T follicular helper cell (primary cell): ENCODE measurements around the gene MAGEA8.
"Not testable (repeated sequence)": the region's sequence is repeated elsewhere in the genome, so short reads cannot be mapped to it uniquely, and the experiment has no call there.

Experiments used
- DNase-seq: peaks from one replicate; pipeline ENCODE4 v3.0.0-alpha.2; 2020; ENCODE audit warnings: low read depth
- total RNA-seq, 2 experiments: gene quantifications; one replicate each; lab custom pipeline; 2026; lab: John Stamatoyannopoulos, UW

MAGEA8 gene
- total RNA-seq: 0 reads per million in 2 experiments

- no peak for DNase-seq
These were observed at the start of gene MAGEA8 for GRCh38 chrX:149881081-149881711. MAGEA8 (plus strand) TSS chrX:149881183; CDS start chrX:149884273, 3,090 bp downstream.

- DNase-seq: no peak
These were observed 49.5 kb upstream of the MAGEA8 start for GRCh38 chrX:149831473-149831872.

- DNase-seq: not testable (repeated sequence)
These were observed 44.3 kb upstream of the MAGEA8 start for GRCh38 chrX:149836728-149837127.

GRCh38 chrX:149837167-149837566 lies 43.8 kb upstream of the MAGEA8 start:
- DNase-seq: no peak

- DNase-seq: no peak
These were observed 43.3 kb upstream of the MAGEA8 start for GRCh38 chrX:149837639-149838038.

- DNase-seq: no peak
These were observed 39.1 kb upstream of the MAGEA8 start for GRCh38 chrX:149841929-149842328.

GRCh38 chrX:149845385-149845784 lies 35.6 kb upstream of the MAGEA8 start:
- no peak for DNase-seq

GRCh38 chrX:149846789-149847188 lies 34.2 kb upstream of the MAGEA8 start:
- DNase-seq: no peak

GRCh38 chrX:149848855-149849254 lies 32.1 kb upstream of the MAGEA8 start:
- DNase-seq: no peak

- DNase-seq: no peak
These were observed 31.2 kb upstream of the MAGEA8 start for GRCh38 chrX:149849787-149850186.

- no peak for DNase-seq
These were observed 29.1 kb upstream of the MAGEA8 start for GRCh38 chrX:149851864-149852263.

- no peak for DNase-seq
These were observed 27.1 kb upstream of the MAGEA8 start for GRCh38 chrX:149853925-149854324.

GRCh38 chrX:149858592-149858991 lies 22.4 kb upstream of the MAGEA8 start:
- no peak for DNase-seq

GRCh38 chrX:149860445-149860844 lies 20.5 kb upstream of the MAGEA8 start:
- no peak for DNase-seq

GRCh38 chrX:149865390-149865789 lies 15.6 kb upstream of the MAGEA8 start:
- no peak for DNase-seq

- no peak for DNase-seq
These were observed 13.5 kb upstream of the MAGEA8 start for GRCh38 chrX:149867488-149867887.

GRCh38 chrX:149870840-149871239 lies 10.1 kb upstream of the MAGEA8 start:
- no peak for DNase-seq

- DNase-seq: no peak
These were observed 9.6 kb upstream of the MAGEA8 start for GRCh38 chrX:149871433-149871832.

- DNase-seq: no peak
These were observed 9.0 kb upstream of the MAGEA8 start for GRCh38 chrX:149871940-149872339.

GRCh38 chrX:149877157-149877556 lies 3.8 kb upstream of the MAGEA8 start:
- no peak for DNase-seq

- DNase-seq: no peak
These were observed 3.3 kb upstream of the MAGEA8 start for GRCh38 chrX:149877636-149878035.

- DNase-seq: not testable (repeated sequence)
These were observed 9.8 kb downstream of the MAGEA8 start for GRCh38 chrX:149890828-149891227.

- no peak for DNase-seq
These were observed 17.6 kb downstream of the MAGEA8 start for GRCh38 chrX:149898554-149898953.
